Right ventricle myocardium superior (tissue), 1 donor: ENCODE data around the gene LRRC71. TPM values are rescaled to one million over a fixed set of nuclear protein-coding genes. Genes with fewer than 3 reads are reported as not detected.
"Not testable (repeated sequence)": the region's sequence is repeated elsewhere in the genome, so short reads cannot be mapped to it uniquely, and the experiment has no call there.

Experiments
- ATAC-seq: fragments of 200-7000 bp; cut with Tn5 transposase; one replicate; pipeline ENCODE4 v1.9.1; 2020; ENCODE audit warnings: mild to moderate bottlenecking; ENCODE audit not compliant: poor library complexity
- DNase-seq: peaks from one replicate; pipeline ENCODE4 v3.0.0-alpha.2; 2020
- intact Hi-C: fragments of 100-400 bp; cut with DNase I; formaldehyde crosslinking; loops from one replicate; pipeline ENCODE4 v1.11.2; 2022
- total RNA-seq: library from RNA; stranded (reverse); fragmentation: NEBNext Ultra II Directional; extraction: Animal tissue kit (Norgen Biotek cat#: 25700); gene quantifications from one replicate; pipeline ENCODE4 v1.2.1, GENCODE V29; 2021
- donor health status: DM: no; HTN: yes; CAD: no; lungs with severe emphysema.

Gene LRRC71
- total RNA-seq, 1 donor from 2014 or later: not detected

DNA sequence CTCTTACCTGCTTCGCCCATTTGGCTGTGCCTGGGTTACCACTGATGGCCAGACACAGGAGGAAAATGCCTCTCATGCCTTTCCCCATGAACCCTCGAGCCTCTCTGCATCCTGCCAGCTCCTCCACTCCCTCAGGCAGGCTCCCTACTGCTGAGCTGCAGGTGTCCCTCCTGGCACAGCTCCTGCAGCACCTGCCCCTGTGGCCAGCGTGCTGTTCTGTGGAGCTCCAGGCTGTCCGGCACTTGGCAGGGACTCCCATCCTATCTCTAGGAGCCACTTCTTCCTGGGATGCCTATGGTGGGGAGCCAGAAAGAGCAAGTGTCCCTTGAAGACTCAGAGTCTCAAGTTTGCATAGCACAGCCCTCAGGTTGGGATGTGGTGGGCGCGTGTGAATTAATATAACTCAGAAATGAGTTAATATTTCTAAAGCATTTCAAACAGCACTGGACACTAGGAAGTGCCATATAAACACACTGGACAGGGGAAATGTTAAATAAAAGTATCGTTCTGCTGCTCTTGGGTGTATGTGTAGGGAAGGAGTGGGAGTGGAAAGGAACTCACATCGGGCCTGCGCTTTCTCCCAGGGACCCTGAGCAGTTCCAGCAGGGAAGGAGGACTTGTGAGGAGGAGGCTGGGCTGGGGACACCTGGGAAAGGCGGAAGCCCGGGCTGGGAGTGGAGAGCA, 2.7 kb downstream of the LRRC71 start:
- peak; percentile 36 for DNase-seq
- ATAC-seq: no peak
- intact Hi-C loops: no loop called here

GRCh38 chr1:156923670-156924477, 3.4 kb downstream of the LRRC71 start:
- intact Hi-C loops: no loop called here
- ATAC-seq (no peak), DNase-seq (peak; percentile 37)

GRCh38 chr1:156924478-156925153, 4.2 kb downstream of the LRRC71 start:
- peak; percentile 21 for DNase-seq
- intact Hi-C loops: loop anchor here (5.0 kb wide), 1 partner anchor 32 kb away; the partner anchor contains the start of gene PEAR1

DNA sequence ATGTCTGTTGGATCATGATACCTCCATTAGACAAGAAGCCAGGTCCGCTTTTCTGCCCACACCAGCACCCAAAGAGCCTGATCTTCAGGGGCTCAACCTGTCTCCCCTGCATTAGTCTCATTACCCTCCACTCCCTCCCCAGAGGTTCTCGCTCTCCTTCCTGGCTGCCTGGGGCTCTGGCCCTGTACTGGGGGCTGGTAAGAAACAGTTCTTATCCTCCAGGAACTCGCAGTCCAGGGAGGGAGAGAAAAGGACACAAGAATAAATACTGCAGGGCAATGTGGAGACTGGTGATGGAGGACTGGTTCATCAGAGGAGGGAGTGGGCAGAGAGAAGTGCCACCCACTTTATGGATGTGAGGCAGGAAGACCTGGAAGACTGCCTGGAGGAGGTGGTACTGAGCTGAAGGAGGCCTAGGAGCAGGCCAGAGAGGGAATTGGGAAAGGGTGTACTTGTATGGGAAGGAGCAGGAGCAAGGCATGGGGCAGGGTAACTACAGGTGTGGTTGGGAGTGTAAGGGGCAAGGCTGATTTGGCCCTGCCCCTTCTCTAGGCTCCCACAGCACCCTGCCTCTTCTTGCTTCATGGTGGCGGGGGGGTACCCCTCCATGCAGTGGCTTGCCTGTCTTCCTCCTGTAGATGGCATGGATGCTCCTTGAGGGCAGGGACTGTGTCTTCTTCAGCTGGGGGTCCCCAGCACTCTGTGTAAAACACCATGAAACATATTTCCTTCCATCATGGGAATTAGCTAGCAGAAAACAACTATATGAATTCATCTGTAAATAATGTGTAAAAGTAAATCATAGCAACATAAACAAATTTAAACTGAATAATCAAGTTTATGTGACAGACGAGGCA, 5.0 kb downstream of the LRRC71 start:
- DNase-seq (peak; percentile 12), ATAC-seq (no peak)
- intact Hi-C loops: loop anchor here (5.0 kb wide), 1 partner anchor 33 kb away; the partner anchor contains the start of gene PEAR1

More at GRCh38 chr1:156924478-156925153, 4.2 kb downstream of the LRRC71 start:
- ATAC-seq: no peak

DNA sequence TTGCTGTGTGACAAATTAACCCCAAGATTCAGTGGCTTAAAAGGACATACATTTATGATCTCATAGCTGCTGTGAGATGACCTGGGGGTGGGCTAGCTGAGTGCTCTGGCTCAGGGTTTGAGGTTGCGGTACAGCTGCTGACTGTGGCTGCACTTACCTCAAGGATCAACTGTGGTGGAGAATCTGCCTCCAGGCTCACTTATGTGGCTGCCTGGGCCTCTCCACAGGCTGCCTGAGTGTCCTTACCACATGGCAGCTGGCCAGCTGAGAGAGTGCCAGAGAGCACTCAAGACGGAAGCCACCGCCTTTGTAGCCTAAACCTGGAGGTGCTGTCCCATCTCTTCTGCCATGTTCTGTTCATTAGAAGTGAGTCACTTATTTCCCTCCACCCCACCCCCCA, 5.7 kb downstream of the LRRC71 start:
- intact Hi-C loops: loop anchor here (5.0 kb wide), 1 partner anchor 34 kb away; the partner anchor contains the start of gene PEAR1
- DNase-seq: peak; percentile 76
- ATAC-seq: peak; percentile 38

GRCh38 chr1:156926695-156927094, 6.3 kb downstream of the LRRC71 start:
- peak; percentile 20 for DNase-seq
- ATAC-seq: not testable (repeated sequence)
- intact Hi-C loops: loop anchor here (5.0 kb wide), 1 partner anchor 34 kb away; the partner anchor contains the start of gene PEAR1

- ATAC-seq (peak; percentile 70), DNase-seq (peak; percentile 83)
- intact Hi-C loops: loop anchor here (5.0 kb wide), 1 partner anchor 35 kb away; the partner anchor contains the start of gene PEAR1
These were observed 7.0 kb downstream of the LRRC71 start for GRCh38 chr1:156927215-156928042.

GRCh38 chr1:156928043-156928602, 7.7 kb downstream of the LRRC71 start:
- DNase-seq (no peak), ATAC-seq (no peak)
- intact Hi-C loops: loop anchor here (5.0 kb wide), 1 partner anchor 36 kb away; the partner anchor contains the start of gene PEAR1

DNA sequence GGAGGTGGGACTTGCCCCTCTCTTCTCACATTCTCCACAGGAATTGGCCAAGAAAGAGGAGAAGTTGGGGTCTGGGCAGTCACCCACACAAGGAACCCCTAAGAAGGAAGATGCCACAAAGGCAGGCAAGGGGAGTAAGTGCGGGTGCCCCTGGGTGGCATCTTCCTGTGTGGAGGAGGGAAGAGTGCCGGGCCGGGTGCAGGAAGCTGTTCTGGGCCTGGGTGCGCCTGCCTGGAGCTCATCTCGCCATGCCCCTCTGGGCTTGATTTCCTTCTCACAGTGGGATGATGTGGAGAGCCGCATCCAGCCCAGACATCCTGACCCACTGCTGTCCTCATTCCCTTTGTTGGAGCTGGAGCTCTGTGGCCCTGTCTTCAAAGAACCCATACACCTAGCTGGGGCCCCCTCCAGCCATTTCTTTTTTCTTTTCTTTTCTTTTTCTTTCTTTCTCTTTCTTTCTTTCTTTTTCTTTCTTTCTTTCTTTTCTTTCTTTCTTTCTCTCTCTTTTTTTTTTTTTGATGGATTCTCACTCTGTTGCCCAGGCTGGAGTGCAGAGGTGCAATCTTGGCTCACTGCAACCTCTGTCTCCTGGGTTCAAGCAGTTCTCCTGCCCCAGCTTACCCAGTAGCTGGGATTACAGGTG, 9.3 kb downstream of the LRRC71 start:
- no peak for ATAC-seq
- DNase-seq: no peak
- intact Hi-C loops: loop anchor here (5.0 kb wide), 1 partner anchor 37 kb away; the partner anchor contains the start of gene PEAR1

DNA sequence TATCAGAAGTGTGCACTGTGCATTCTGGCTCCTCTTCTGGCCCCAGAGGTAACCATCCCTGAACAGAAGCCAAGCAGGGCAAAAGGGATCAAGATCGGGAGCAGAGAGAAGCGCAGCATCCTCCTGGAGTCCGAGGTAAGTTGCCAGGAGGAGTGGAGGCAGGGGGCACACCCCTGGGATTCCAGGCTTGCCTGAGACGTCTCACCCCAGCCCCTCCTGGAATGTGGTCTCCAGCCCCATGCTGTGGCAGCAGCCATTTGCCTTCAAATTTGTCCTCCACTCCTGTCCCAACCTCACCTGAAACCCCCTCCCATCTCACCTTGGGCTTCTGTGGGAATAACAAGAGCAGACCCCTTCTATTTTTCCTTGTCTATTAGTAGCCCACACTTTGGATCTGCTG, 10.1 kb downstream of the LRRC71 start:
- intact Hi-C loops: no loop called here
- DNase-seq: no peak
- ATAC-seq: no peak

- DNase-seq (no peak), ATAC-seq (no peak)
- intact Hi-C loops: no loop called here
These were observed 10.9 kb downstream of the LRRC71 start for GRCh38 chr1:156931211-156931952.

GRCh38 chr1:156931974-156932710, 11.7 kb downstream of the LRRC71 start:
- DNase-seq (no peak), ATAC-seq (no peak)
- intact Hi-C loops: no loop called here

DNA sequence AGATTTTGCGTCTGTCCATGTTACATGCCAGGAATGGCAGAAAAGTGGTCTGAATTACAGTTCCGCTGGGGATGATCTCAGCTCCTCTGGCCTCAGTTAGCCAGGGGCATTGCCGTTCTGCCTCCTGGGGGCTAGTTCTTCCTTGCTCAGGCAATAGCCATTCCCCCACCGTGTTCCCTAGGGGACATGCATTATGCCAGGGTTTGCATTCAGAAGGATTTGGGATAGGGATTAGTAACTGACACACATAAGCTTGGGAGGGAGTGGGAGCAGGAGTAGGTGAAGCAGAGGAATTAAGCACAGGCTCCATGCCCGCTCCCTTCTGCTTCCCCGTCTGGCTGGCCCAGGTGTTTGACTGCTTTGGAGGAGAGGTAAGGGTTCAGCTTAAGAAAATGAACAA, 12.7 kb downstream of the LRRC71 start:
- DNase-seq: no peak
- intact Hi-C loops: no loop called here
- no peak for ATAC-seq

- no peak for DNase-seq
- no peak for ATAC-seq
- intact Hi-C loops: no loop called here
These were observed 15.2 kb downstream of the LRRC71 start for GRCh38 chr1:156935505-156936128.

DNA sequence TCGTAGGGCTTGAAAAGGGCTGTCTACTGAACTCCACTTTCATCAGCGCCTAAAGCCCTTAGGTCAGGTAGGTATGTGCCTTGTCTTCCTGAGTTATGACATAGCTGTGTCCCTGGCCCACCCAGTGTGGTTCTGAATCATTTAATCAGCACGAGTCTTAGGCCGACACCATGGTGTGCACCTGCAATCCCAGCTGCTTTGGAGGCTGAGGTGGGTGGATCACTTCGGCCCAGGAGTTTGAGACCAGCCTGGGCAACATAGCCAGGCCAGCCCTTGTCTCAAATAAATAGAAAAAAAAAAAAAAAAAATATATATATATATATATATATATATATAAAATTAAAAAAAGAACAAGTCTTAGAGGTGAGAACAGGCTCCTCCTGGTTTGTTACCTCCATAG, 15.8 kb downstream of the LRRC71 start:
- DNase-seq: no peak
- intact Hi-C loops: no loop called here
- no peak for ATAC-seq
